GM10847 (cell line): ENCODE data around the gene LSM3.

Experiments used
- POLR2A ChIP-seq: IDR thresholded peaks from 2 replicates; pipeline ENCODE4 v1.6.1; 2011; ENCODE audit not compliant: insufficient read length; ENCODE audit errors: extremely low read depth

LSM3 gene

GRCh38 chr3:14166877-14167603 is 11.6 kb upstream of the LSM3 start:
- no peak for TF ChIP-seq POLR2A

DNA sequence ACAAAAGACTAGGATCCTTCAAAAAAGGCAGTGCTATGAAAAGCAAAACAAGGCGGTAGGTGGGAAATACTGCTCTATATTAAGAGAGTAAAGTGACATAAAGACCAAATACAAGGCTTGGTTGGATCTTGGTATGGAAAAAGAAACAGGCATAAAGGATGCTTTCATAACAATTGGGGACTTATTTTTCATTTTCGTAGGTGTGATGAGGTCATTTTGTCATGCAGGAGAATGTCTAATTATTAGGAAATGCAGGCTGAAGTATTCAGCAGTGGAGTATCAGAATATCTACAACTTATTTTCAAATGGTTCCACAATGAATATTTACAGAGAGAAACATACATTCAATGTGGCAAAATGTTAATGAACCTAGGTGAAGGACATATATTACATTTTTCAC is 9.2 kb upstream of the LSM3 start:
- no peak for TF ChIP-seq POLR2A

GRCh38 chr3:14169871-14170270 is 8.7 kb upstream of the LSM3 start:
- TF ChIP-seq POLR2A: no peak

- no peak for TF ChIP-seq POLR2A
These were observed 8.0 kb upstream of the LSM3 start for GRCh38 chr3:14170531-14171159.

DNA sequence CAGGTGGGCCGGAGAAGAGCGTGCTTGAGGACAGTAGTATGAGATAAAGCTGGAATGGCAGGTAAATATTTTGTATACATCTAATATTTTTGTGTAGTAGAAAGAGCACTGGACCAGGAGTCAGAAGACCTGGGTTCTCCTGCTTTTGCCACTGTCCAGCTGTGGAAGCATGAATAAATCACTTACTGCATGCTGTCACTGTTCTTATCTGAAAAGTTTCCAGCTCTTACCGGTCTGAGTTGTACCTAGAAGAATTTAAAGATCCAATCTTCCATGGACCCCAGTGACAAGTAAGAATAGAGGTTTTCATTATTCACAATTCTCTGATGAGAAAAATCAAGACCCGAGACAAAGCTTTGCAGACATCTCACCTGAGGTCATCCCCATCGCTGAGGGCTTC is 6.1 kb upstream of the LSM3 start:
- TF ChIP-seq POLR2A: no peak

DNA sequence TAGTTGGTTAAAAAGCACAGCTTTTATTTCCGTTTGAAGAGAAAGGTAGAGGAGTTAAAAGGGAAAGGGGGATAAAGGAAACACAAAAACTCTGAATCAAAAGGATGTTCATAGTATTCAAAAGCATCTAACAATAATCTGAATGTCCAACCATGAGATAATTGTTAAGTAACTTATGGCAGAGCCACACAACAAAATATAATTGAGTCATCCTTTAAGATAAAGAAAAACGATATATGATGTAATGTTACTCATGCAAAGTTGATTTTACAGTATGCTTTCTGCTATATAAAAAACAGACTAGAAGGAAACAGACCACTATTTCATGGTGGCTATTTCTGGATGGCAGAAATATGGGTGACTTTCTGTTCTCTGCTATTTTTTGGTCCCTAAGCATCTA is 4.1 kb upstream of the LSM3 start:
- TF ChIP-seq POLR2A: no peak

DNA sequence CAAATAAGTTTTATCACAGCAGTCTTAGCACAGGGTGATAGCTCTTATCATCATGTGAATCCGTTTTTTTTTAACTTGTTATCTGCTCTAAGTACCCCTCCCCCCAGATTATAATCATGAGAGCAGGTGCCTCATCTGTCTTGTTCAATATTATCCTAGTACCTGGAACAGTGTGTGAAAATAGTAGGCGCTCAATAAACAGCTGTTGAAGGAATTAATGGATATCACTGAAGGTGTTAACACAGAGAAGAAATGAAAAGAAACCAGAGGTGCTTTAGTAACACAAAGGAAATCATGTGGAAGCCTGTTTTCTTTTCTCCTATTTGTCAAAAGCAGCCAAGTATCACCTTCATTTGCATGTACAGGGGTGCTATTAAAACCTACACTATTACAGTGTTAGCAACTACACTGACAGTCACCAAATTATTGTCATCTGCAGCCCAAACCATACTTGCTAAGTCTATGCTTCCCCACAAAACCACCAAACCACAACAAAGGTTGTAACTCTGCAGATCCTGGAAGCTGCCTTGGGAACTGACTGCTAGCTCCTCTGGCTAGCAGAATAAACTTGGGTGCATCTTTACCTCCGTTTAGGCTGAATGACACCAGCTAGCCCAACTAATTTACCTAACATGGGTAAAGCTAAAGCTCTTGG is 3.1 kb upstream of the LSM3 start:
- no peak for TF ChIP-seq POLR2A

DNA sequence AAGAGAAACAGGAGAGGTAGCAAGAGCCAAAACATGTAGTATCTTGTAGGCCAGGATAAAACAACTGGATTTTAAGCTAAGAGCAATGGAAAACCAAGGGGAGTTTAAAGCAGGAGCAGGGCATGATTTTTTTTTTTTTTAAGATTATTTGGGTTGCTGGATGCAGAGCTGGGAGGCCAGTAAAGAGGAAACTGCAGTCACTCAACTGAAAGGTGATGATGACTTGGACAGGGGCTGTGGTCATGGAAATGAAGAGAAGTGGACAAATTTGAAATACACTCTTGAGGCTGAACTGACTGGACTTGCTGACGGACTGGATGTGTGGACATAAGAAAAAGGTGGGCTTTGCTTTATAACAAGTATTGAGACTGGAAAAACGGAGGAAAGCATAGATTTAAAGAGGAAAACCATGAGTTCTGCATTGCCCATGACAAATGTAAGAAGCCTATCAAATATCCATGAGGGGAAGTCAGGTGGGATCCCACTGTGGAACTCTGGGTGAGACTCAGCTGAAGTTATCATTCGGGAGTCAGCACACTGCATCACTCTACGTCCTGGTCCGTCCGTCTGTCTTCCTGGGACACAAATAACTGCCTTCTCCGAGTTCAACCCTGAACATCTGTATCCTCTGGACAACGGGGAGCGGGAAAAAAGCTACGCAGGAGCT is 904 bp upstream of the LSM3 start:
- no peak for TF ChIP-seq POLR2A

GRCh38 chr3:14179114-14179465 is 473 bp downstream of the LSM3 start:
- no peak for TF ChIP-seq POLR2A

DNA sequence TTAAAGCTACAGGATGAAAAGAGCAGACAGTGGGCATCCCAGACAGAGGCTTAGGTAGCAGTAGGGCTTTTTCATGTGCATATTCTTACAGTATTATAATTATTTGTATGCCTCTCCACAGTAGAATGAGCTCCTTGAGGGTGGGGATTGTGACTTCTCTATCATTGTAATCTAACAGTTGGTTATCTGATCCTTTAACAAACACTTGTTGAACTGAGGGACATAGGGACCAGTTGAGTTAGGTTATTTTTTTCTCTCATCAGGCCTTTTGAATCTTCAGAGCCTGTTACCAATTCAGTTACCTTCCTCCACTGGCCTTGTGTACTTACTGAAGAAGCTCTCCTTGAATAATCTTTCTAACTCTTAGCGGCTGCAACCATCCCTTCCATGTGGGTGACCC is 1.2 kb downstream of the LSM3 start:
- no peak for TF ChIP-seq POLR2A

GRCh38 chr3:14181253-14181652 is 2.6 kb downstream of the LSM3 start:
- TF ChIP-seq POLR2A: no peak

- TF ChIP-seq POLR2A: no peak
These were observed 4.5 kb downstream of the LSM3 start for GRCh38 chr3:14183015-14183577.

DNA sequence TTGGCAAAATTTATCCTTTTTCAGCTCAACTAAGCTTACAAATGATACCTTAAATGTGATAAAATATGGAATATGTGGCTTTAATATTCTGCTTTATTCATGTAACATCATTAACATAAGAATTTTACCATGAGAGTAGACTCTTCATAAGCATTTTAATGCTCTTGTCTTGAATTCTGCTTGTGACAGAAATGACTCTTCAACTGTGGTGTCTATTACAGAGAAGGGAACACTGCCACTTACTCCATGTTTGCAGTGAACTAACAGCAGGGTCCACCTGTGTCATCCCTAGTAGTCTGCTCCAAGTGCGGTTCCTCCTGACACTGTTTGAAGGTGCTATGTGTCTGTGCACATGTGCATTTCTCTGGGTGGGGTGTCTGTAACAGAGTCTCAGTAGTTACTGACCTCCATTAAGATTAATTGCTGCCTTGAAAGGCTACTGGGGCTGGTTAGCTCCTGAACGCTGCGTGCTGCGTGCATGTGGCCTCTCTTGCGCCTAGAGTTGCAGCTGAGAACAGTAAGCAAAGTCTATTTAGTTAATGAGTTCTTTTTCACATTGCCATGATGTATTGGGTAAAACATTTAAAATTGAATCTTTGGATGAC is 8.3 kb downstream of the LSM3 start:
- no peak for TF ChIP-seq POLR2A

- no peak for TF ChIP-seq POLR2A
These were observed 9.6 kb downstream of the LSM3 start for GRCh38 chr3:14188041-14188754.

- no peak for TF ChIP-seq POLR2A
These were observed 16.2 kb downstream of the LSM3 start for GRCh38 chr3:14194865-14195264.

DNA sequence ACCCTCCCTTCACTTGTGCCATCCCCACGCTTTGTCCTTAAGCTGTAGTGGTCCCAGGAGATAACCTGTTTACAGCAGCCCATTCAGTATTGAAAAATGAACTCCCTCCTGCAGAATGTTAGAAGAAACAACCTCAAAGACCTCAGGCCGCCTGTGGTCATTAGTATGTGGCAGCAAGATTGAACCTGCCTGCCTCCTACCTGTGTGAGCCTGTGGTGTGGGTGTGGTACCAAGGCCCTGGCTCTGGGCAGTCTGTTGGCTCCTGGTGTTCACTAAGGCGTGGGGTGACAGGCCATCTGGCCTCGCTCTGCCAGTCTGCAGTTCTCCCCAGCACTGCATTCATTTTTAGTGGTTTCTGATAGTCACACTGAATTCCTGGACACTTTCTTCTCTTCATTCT is 21.0 kb downstream of the LSM3 start:
- TF ChIP-seq POLR2A: no peak
